ENCODE data around the gene BCAR1. TPM values are rescaled to one million over a fixed set of nuclear protein-coding genes. Genes with fewer than 3 reads are reported as not detected.
"Not testable (repeated sequence)": the region's sequence is repeated elsewhere in the genome, so short reads cannot be mapped to it uniquely, and the experiment has no call there.

The BCAR1 gene
- polyA plus RNA-seq, 4 donors, result 57.1 to 105 (median 77.6) TPM

GRCh38 chr16:75216576-75216975 is 34.8 kb downstream of the BCAR1 start:
- no peak overlapping the region for H3K27ac ChIP-seq (ENCODE audit: low read depth in 1 of 3, low read length in 2 of 3)
- H3K36me3 ChIP-seq (ENCODE audit: control insufficient read depth in 3 of 3, insufficient read depth in 2 of 3, low read depth in 1 of 3, low read length in 3 of 3), result no peaks in the 10 kb centered on the region
- FAIRE-seq, result no peak
- no peak for DNase-seq
- no peaks in the 10 kb centered on the region for H3K27me3 ChIP-seq (ENCODE audit: control insufficient read depth in 3 of 3, insufficient read depth in 3 of 3, low read length in 3 of 3)
- no peaks in the 10 kb centered on the region for H3K4me1 ChIP-seq (ENCODE audit: control insufficient read depth in 3 of 3, insufficient read depth in 2 of 3, low read depth in 1 of 3, low read length in 2 of 3)
- 87 to 94% (median 90%) methylated on average over 7 of the region's 7 CpGs for WGBS, 3 donors
- H3K9me3 ChIP-seq (ENCODE audit: control insufficient read depth in 2 of 2, insufficient read depth in 1 of 2, low read depth in 1 of 2, low read length in 1 of 2), result no peaks in the 10 kb centered on the region
- H3K4me3 ChIP-seq (ENCODE audit: low read depth in 1 of 3, low read length in 3 of 3), result no peak overlapping the region

- H3K9me3 ChIP-seq (ENCODE audit: control insufficient read depth in 2 of 2, insufficient read depth in 1 of 2, low read depth in 1 of 2, low read length in 1 of 2), result no peaks in the 10 kb centered on the region
- no peak overlapping the region for H3K27ac ChIP-seq (ENCODE audit: low read depth in 1 of 3, low read length in 2 of 3)
- H3K36me3 ChIP-seq (ENCODE audit: control insufficient read depth in 3 of 3, insufficient read depth in 2 of 3, low read depth in 1 of 3, low read length in 3 of 3), result no peaks in the 10 kb centered on the region
- no peaks in the 10 kb centered on the region for H3K27me3 ChIP-seq (ENCODE audit: control insufficient read depth in 3 of 3, insufficient read depth in 3 of 3, low read length in 3 of 3)
- no peak for DNase-seq
- H3K4me1 ChIP-seq (ENCODE audit: control insufficient read depth in 3 of 3, insufficient read depth in 2 of 3, low read depth in 1 of 3, low read length in 2 of 3), result no peaks in the 10 kb centered on the region
- H3K4me3 ChIP-seq (ENCODE audit: low read depth in 1 of 3, low read length in 3 of 3), result no peak overlapping the region
- WGBS, 3 donors, result 76 to 88% (median 82%) methylated on average over 2 of the region's 2 CpGs
- FAIRE-seq, result no peak
Observed at GRCh38 chr16:75216127-75216526, 35.3 kb downstream of the BCAR1 start.

GRCh38 chr16:75211286-75211685 is 40.1 kb downstream of the BCAR1 start:
- H3K27ac ChIP-seq (ENCODE audit: low read depth in 1 of 3, low read length in 2 of 3); H3K4me1 ChIP-seq (ENCODE audit: control insufficient read depth in 3 of 3, insufficient read depth in 2 of 3, low read depth in 1 of 3, low read length in 2 of 3); DNase-seq; H3K27me3 ChIP-seq (ENCODE audit: control insufficient read depth in 3 of 3, insufficient read depth in 3 of 3, low read length in 3 of 3); H3K36me3 ChIP-seq (ENCODE audit: control insufficient read depth in 3 of 3, insufficient read depth in 2 of 3, low read depth in 1 of 3, low read length in 3 of 3); FAIRE-seq; H3K9me3 ChIP-seq (ENCODE audit: control insufficient read depth in 2 of 2, insufficient read depth in 1 of 2, low read depth in 1 of 2, low read length in 1 of 2); H3K4me3 ChIP-seq (ENCODE audit: low read depth in 1 of 3, low read length in 3 of 3): not testable (repeated sequence)
- 82 to 87% (median 86%) methylated on average over 10 of the region's 10 CpGs for WGBS, 3 donors

GRCh38 chr16:75209944-75210343 is 41.5 kb downstream of the BCAR1 start:
- no peak for DNase-seq
- H3K4me3 ChIP-seq (ENCODE audit: low read depth in 1 of 3, low read length in 3 of 3), result no peak overlapping the region
- no peaks in the 10 kb centered on the region for H3K9me3 ChIP-seq (ENCODE audit: control insufficient read depth in 2 of 2, insufficient read depth in 1 of 2, low read depth in 1 of 2, low read length in 1 of 2)
- FAIRE-seq, result no peak
- no peaks in the 10 kb centered on the region for H3K4me1 ChIP-seq (ENCODE audit: control insufficient read depth in 3 of 3, insufficient read depth in 2 of 3, low read depth in 1 of 3, low read length in 2 of 3)
- no peak overlapping the region for H3K27ac ChIP-seq (ENCODE audit: low read depth in 1 of 3, low read length in 2 of 3)
- peaks cover 0 to 3% (median 0%) of the 10 kb centered on the region in 3 donors for H3K27me3 ChIP-seq (ENCODE audit: control insufficient read depth in 3 of 3, insufficient read depth in 3 of 3, low read length in 3 of 3)
- H3K36me3 ChIP-seq (ENCODE audit: control insufficient read depth in 3 of 3, insufficient read depth in 2 of 3, low read depth in 1 of 3, low read length in 3 of 3), result no peaks in the 10 kb centered on the region
- WGBS, 3 donors, result 76 to 85% (median 78%) methylated on average over 5 of the region's 5 CpGs

GRCh38 chr16:75209514-75209913 is 41.9 kb downstream of the BCAR1 start:
- not testable (repeated sequence) for H3K9me3 ChIP-seq (ENCODE audit: control insufficient read depth in 2 of 2, insufficient read depth in 1 of 2, low read depth in 1 of 2, low read length in 1 of 2); H3K4me3 ChIP-seq (ENCODE audit: low read depth in 1 of 3, low read length in 3 of 3); H3K27me3 ChIP-seq (ENCODE audit: control insufficient read depth in 3 of 3, insufficient read depth in 3 of 3, low read length in 3 of 3); H3K36me3 ChIP-seq (ENCODE audit: control insufficient read depth in 3 of 3, insufficient read depth in 2 of 3, low read depth in 1 of 3, low read length in 3 of 3); H3K27ac ChIP-seq (ENCODE audit: low read depth in 1 of 3, low read length in 2 of 3); FAIRE-seq; DNase-seq; H3K4me1 ChIP-seq (ENCODE audit: control insufficient read depth in 3 of 3, insufficient read depth in 2 of 3, low read depth in 1 of 3, low read length in 2 of 3)
- 77 to 87% (median 79%) methylated on average over 7 of the region's 7 CpGs for WGBS, 3 donors

GRCh38 chr16:75208861-75209505 is 42.4 kb downstream of the BCAR1 start:
- Histone ChIP-seq H3K27me3 (ENCODE audit: control insufficient read depth in 3 of 3, insufficient read depth in 3 of 3, low read length in 3 of 3) (peaks cover 0 to 3% (median 0%) of the 10 kb centered on the region in 3 donors), H3K27ac (ENCODE audit: low read depth in 1 of 3, low read length in 2 of 3) (no peak overlapping the region), H3K4me1 (ENCODE audit: control insufficient read depth in 3 of 3, insufficient read depth in 2 of 3, low read depth in 1 of 3, low read length in 2 of 3) (no peaks in the 10 kb centered on the region), H3K4me3 (ENCODE audit: low read depth in 1 of 3, low read length in 3 of 3) (no peak overlapping the region), H3K9me3 (ENCODE audit: control insufficient read depth in 2 of 2, insufficient read depth in 1 of 2, low read depth in 1 of 2, low read length in 1 of 2) (no peaks in the 10 kb centered on the region), H3K36me3 (ENCODE audit: control insufficient read depth in 3 of 3, insufficient read depth in 2 of 3, low read depth in 1 of 3, low read length in 3 of 3) (no peaks in the 10 kb centered on the region)
- WGBS, 3 donors, result 85 to 89% (median 87%) methylated on average over 26 to 27 of the region's 27 CpGs
- no peak for FAIRE-seq
- no peak for DNase-seq

GRCh38 chr16:75208242-75208825 is 43.1 kb downstream of the BCAR1 start:
- DNase-seq (no peak), FAIRE-seq (no peak)
- H3K27ac ChIP-seq (ENCODE audit: low read depth in 1 of 3, low read length in 2 of 3), result no peak overlapping the region
- 78 to 83% (median 81%) methylated on average over 13 of the region's 13 CpGs for WGBS, 3 donors
- H3K9me3 ChIP-seq (ENCODE audit: control insufficient read depth in 2 of 2, insufficient read depth in 1 of 2, low read depth in 1 of 2, low read length in 1 of 2), result no peaks in the 10 kb centered on the region
- H3K27me3 ChIP-seq (ENCODE audit: control insufficient read depth in 3 of 3, insufficient read depth in 3 of 3, low read length in 3 of 3), result peaks cover 0 to 3% (median 0%) of the 10 kb centered on the region in 3 donors
- no peaks in the 10 kb centered on the region for H3K4me1 ChIP-seq (ENCODE audit: control insufficient read depth in 3 of 3, insufficient read depth in 2 of 3, low read depth in 1 of 3, low read length in 2 of 3)
- no peaks in the 10 kb centered on the region for H3K36me3 ChIP-seq (ENCODE audit: control insufficient read depth in 3 of 3, insufficient read depth in 2 of 3, low read depth in 1 of 3, low read length in 3 of 3)
- no peak overlapping the region for H3K4me3 ChIP-seq (ENCODE audit: low read depth in 1 of 3, low read length in 3 of 3)

- Histone ChIP-seq H3K36me3 (ENCODE audit: control insufficient read depth in 3 of 3, insufficient read depth in 2 of 3, low read depth in 1 of 3, low read length in 3 of 3) (no peaks in the 10 kb centered on the region), H3K4me1 (ENCODE audit: control insufficient read depth in 3 of 3, insufficient read depth in 2 of 3, low read depth in 1 of 3, low read length in 2 of 3) (no peaks in the 10 kb centered on the region), H3K4me3 (ENCODE audit: low read depth in 1 of 3, low read length in 3 of 3) (no peak overlapping the region), H3K27ac (ENCODE audit: low read depth in 1 of 3, low read length in 2 of 3) (no peak overlapping the region), H3K27me3 (ENCODE audit: control insufficient read depth in 3 of 3, insufficient read depth in 3 of 3, low read length in 3 of 3) (peaks cover 0 to 3% (median 0%) of the 10 kb centered on the region in 3 donors), H3K9me3 (ENCODE audit: control insufficient read depth in 2 of 2, insufficient read depth in 1 of 2, low read depth in 1 of 2, low read length in 1 of 2) (no peaks in the 10 kb centered on the region)
- FAIRE-seq (no peak), DNase-seq (no peak)
- 82 to 89% (median 87%) methylated on average over 11 of the region's 11 CpGs for WGBS, 3 donors
Observed at GRCh38 chr16:75207831-75208230, 43.6 kb downstream of the BCAR1 start.

Measured in small intestine (tissue), 7 donors.